Smooth muscle cell (in vitro differentiated cells): ENCODE data around the gene CNGA4. TPM values are rescaled to one million over a fixed set of nuclear protein-coding genes. Genes with fewer than 3 reads are reported as not detected.

Experiments used
- DNase-seq: peaks from one replicate; lab custom pipeline; 2025; ENCODE audit not compliant: unreplicated experiment; lab: John Stamatoyannopoulos, UW
- H2AFZ ChIP-seq: fragments of 200-600 bp; sonication (generic); 2 replicates; pipeline ENCODE4 v1.6.0; 2016; ENCODE audit warnings: antibody characterized with exemption, low read depth, mild to moderate bottlenecking
- H3F3A ChIP-seq: fragments of 200-600 bp; sonication (generic); 2 replicates; pipeline ENCODE4 v1.6.0; 2017; ENCODE audit warnings: antibody characterized with exemption, low read depth
- H3K27ac ChIP-seq: fragments of 200-600 bp; sonication (generic); 2 replicates; pipeline ENCODE4 v1.5.1; 2016; ENCODE audit warnings: low read depth, mild to moderate bottlenecking
- H3K27me3 ChIP-seq: fragments of 200-600 bp; sonication (generic); 2 replicates; pipeline ENCODE4 v1.6.1; 2016; ENCODE audit warnings: low read depth, mild to moderate bottlenecking
- H3K36me3 ChIP-seq: fragments of 200-600 bp; sonication (generic); 2 replicates; pipeline ENCODE4 v1.5.1; 2016; ENCODE audit warnings: low read depth
- H3K4me1 ChIP-seq: fragments of 200-600 bp; sonication (generic); 2 replicates; pipeline ENCODE4 v1.5.1; 2016; ENCODE audit warnings: low read depth
- H3K4me2 ChIP-seq: fragments of 200-600 bp; sonication (generic); 2 replicates; pipeline ENCODE4 v1.6.0; 2016; ENCODE audit warnings: mild to moderate bottlenecking
- H3K4me3 ChIP-seq: fragments of 200-600 bp; sonication (generic); 2 replicates; pipeline ENCODE4 v1.5.1; 2016; ENCODE audit warnings: mild to moderate bottlenecking
- H3K79me2 ChIP-seq: fragments of 200-600 bp; sonication (generic); 2 replicates; pipeline ENCODE4 v1.6.0; 2016; ENCODE audit warnings: low read depth, mild to moderate bottlenecking
- H3K9ac ChIP-seq: fragments of 200-600 bp; sonication (generic); 2 replicates; pipeline ENCODE4 v1.6.0; 2016; ENCODE audit warnings: low read depth
- H3K9me3 ChIP-seq: fragments of 200-600 bp; sonication (generic); replicated peaks from 2 replicates; pipeline ENCODE4 v1.5.1; 2016; ENCODE audit warnings: low read depth
- H4K20me1 ChIP-seq: fragments of 200-600 bp; sonication (generic); 2 replicates; pipeline ENCODE4 v1.6.0; 2016; ENCODE audit warnings: low read depth
- CTCF ChIP-seq: fragments of 200-600 bp; sonication (generic); IDR thresholded peaks from 2 replicates; pipeline ENCODE4 v1.5.1; 2017; ENCODE audit warnings: borderline replicate concordance, mild to moderate bottlenecking, antibody characterized with exemption; ENCODE audit not compliant: insufficient read depth, poor library complexity, severe bottlenecking
- WGBS: methylation state at CpG from one replicate; pipeline ENCODE4 v1.1.7; 2016; ENCODE audit warnings: low lambda C conversion rate; 5-methylcytosine and 5-hydroxymethylcytosine counted together
- polyA plus RNA-seq: library from polyadenylated mRNA; unstranded; fragments of >200 nt; fragmentation: Nextera tagmentation; extraction: Ambion mirVana; gene quantifications from 2 replicates; pipeline ENCODE4 v1.2.1, GENCODE V29; 2016
- total RNA-seq: library from RNA; depleted of rRNA; stranded (reverse); fragments of >200 nt; gene quantifications from 2 replicates; pipeline ENCODE4 v1.2.3, GENCODE V29; 2014

Gene CNGA4
- total and polyA plus RNA-seq, 2 experiments from 2014 or later = 0.58 TPM; not detected in 1

DNA sequence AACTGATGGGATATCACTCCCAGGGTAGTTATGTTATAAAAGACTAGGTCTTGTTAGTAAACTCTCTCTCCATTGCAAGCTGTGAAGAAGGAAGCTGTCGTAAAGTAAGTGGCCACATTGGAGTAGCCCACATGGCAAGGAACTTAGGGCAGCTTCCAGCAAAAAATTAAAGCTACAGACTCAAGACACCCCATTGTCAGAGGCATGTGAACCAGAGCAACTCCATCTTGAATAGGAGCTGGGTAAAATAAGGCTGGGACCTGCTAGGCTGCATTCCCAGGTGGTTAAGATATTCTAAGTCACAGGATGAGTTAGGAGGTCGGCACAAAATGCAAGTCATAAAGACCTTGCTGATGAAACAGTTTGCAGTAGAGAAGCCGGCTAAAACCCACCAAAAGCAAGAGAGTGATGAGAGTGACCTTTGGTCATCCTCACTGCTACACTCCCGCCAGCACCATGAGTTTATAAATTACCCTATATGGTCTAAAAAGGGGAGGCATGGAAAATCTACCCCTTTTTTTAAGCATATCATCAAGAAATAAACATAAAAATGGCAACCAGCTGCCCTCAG is 44.6 kb downstream of the CNGA4 start:
- no peaks in the 10 kb centered on the region for H3K27me3 ChIP-seq
- H3K9ac ChIP-seq = no peak overlapping the region
- TF ChIP-seq CTCF = no peak
- WGBS = 82% methylated on average over 4 of the region's 4 CpGs
- no peak for DNase-seq
- H3K79me2 ChIP-seq = no peaks in the 10 kb centered on the region
- no peak overlapping the region for H3K4me2 ChIP-seq
- no peaks in the 10 kb centered on the region for H3F3A ChIP-seq
- no peak overlapping the region for H3K4me3 ChIP-seq
- no peak overlapping the region for H3K27ac ChIP-seq
- no peak overlapping the region for H2AFZ ChIP-seq
- H3K36me3 ChIP-seq = no peaks in the 10 kb centered on the region
- peaks cover 7% of the 10 kb centered on the region for H3K4me1 ChIP-seq
- H4K20me1 ChIP-seq = no peaks in the 10 kb centered on the region
- no peaks in the 10 kb centered on the region for H3K9me3 ChIP-seq

GRCh38 chr11:6284250-6284649 is 45.4 kb downstream of the CNGA4 start:
- no peak for DNase-seq
- Histone ChIP-seq H3K4me3 (no peak overlapping the region), H3K36me3 (no peaks in the 10 kb centered on the region), H3K4me2 (no peak overlapping the region), H3F3A (no peaks in the 10 kb centered on the region), H3K27ac (no peak overlapping the region), H3K4me1 (peaks cover 7% of the 10 kb centered on the region), H3K9ac (no peak overlapping the region), H3K79me2 (no peaks in the 10 kb centered on the region), H4K20me1 (no peaks in the 10 kb centered on the region), H3K9me3 (no peaks in the 10 kb centered on the region), H2AFZ (no peak overlapping the region), H3K27me3 (no peaks in the 10 kb centered on the region)
- no peak for TF ChIP-seq CTCF
- WGBS = 94% methylated on average over 3 of the region's 3 CpGs

DNA sequence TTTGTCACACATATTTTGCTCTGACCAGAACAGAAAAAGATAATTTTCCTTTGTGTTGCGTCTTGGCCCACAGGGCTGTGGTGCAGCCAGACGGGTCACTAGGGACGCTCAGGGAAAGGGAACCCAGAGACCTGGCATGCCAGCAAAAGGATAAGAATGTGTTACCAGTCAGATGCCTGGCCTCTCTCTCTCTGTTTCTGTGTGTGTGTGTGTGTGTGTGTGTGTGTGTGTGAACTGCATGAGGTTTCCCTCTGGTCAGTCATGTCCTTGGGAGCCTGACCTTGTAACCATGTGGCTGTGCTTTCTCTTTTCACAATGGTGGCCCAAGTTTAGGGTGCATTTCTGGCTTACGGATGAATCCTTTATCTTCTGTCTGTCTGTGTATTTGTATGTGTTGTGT is 46.1 kb downstream of the CNGA4 start:
- Histone ChIP-seq H3K27ac (no peak overlapping the region), H3K4me2 (no peak overlapping the region), H3F3A (no peaks in the 10 kb centered on the region), H4K20me1 (no peaks in the 10 kb centered on the region), H3K9me3 (no peaks in the 10 kb centered on the region), H3K4me3 (no peak overlapping the region), H3K36me3 (no peaks in the 10 kb centered on the region), H3K79me2 (no peaks in the 10 kb centered on the region), H3K4me1 (peaks cover 7% of the 10 kb centered on the region), H3K27me3 (no peaks in the 10 kb centered on the region), H2AFZ (no peak overlapping the region), H3K9ac (no peak overlapping the region)
- TF ChIP-seq CTCF = no peak
- DNase-seq = no peak
- WGBS = 90% methylated on average over 4 of the region's 4 CpGs

Other genes starting within 250 kb of the CNGA4 start
- gene OR56A4, start 232.1 kb upstream of the CNGA4 start, total RNA-seq = 0.13 TPM in 1 of 2 replicates, not detected in the other
- not detected in 2 replicates for gene OR56A4, start 232.1 kb upstream of the CNGA4 start, polyA plus RNA-seq
- gene OR56A1, start 208.3 kb upstream of the CNGA4 start, total RNA-seq = 0.04 and 0.22 TPM in 2 replicates
- gene OR56A1, start 208.3 kb upstream of the CNGA4 start, polyA plus RNA-seq = not detected in 2 replicates
- not detected in 2 replicates for gene OR56B4, start 131.4 kb upstream of the CNGA4 start, total RNA-seq
- gene OR56B4, start 131.4 kb upstream of the CNGA4 start, polyA plus RNA-seq = 0.15 TPM in 1 of 2 replicates, not detected in the other
- gene OR52B2, start 68.8 kb upstream of the CNGA4 start, total RNA-seq = not detected in 2 replicates
- not detected in 2 replicates for gene OR52B2, start 68.8 kb upstream of the CNGA4 start, polyA plus RNA-seq
- not detected in 2 replicates for gene OR52W1, start 39.9 kb upstream of the CNGA4 start, total RNA-seq
- not detected in 2 replicates for gene OR52W1, start 39.9 kb upstream of the CNGA4 start, polyA plus RNA-seq
- not detected in 2 replicates for gene C11orf42, start 33.5 kb upstream of the CNGA4 start, total RNA-seq
- 0.41 TPM in 1 of 2 replicates, not detected in the other for gene C11orf42, start 33.5 kb upstream of the CNGA4 start, polyA plus RNA-seq
- gene FHIP1B, start 4.5 kb upstream of the CNGA4 start, total RNA-seq = 16.2 and 17.9 TPM in 2 replicates
- gene FHIP1B, start 4.5 kb upstream of the CNGA4 start, polyA plus RNA-seq = 16.2 and 22.1 TPM in 2 replicates
- gene CCKBR, start 20.7 kb downstream of the CNGA4 start, total RNA-seq = 0.09 and 0.27 TPM in 2 replicates
- gene CCKBR, start 20.7 kb downstream of the CNGA4 start, polyA plus RNA-seq = 0.26 and 0.69 TPM in 2 replicates
- 134 and 177 TPM in 2 replicates for gene CAVIN3, start 81.4 kb downstream of the CNGA4 start, total RNA-seq
- 251 and 257 TPM in 2 replicates for gene CAVIN3, start 81.4 kb downstream of the CNGA4 start, polyA plus RNA-seq
- gene SMPD1, start 151.4 kb downstream of the CNGA4 start, total RNA-seq = 40.2 and 57.3 TPM in 2 replicates
- 50.0 and 56.6 TPM in 2 replicates for gene SMPD1, start 151.4 kb downstream of the CNGA4 start, polyA plus RNA-seq
- gene APBB1, start 180.0 kb downstream of the CNGA4 start, total RNA-seq = 31.1 and 36.7 TPM in 2 replicates
- 59.2 and 64.2 TPM in 2 replicates for gene APBB1, start 180.0 kb downstream of the CNGA4 start, polyA plus RNA-seq
- gene HPX, start 201.9 kb downstream of the CNGA4 start, total RNA-seq = 0.40 and 3.5 TPM in 2 replicates
- gene HPX, start 201.9 kb downstream of the CNGA4 start, polyA plus RNA-seq = 1.1 and 2.6 TPM in 2 replicates
- 14.0 and 14.9 TPM in 2 replicates for gene TRIM3, start 234.9 kb downstream of the CNGA4 start, total RNA-seq
- 25.5 and 36.0 TPM in 2 replicates for gene TRIM3, start 234.9 kb downstream of the CNGA4 start, polyA plus RNA-seq
- 61.6 and 61.9 TPM in 2 replicates for gene ARFIP2, start 242.2 kb downstream of the CNGA4 start, total RNA-seq
- gene ARFIP2, start 242.2 kb downstream of the CNGA4 start, polyA plus RNA-seq = 84.0 and 88.6 TPM in 2 replicates
- 37.0 and 46.7 TPM in 2 replicates for gene TIMM10B, start 242.4 kb downstream of the CNGA4 start, total RNA-seq
- 29.1 and 43.6 TPM in 2 replicates for gene TIMM10B, start 242.4 kb downstream of the CNGA4 start, polyA plus RNA-seq